Fibroblast of lung (primary cell): ENCODE results near the gene DENND4A. TPM values are rescaled to one million over a fixed set of nuclear protein-coding genes. Genes with fewer than 3 reads are reported as not detected.
"Not testable (repeated sequence)": the region's sequence is repeated elsewhere in the genome, so short reads cannot be mapped to it uniquely, and the experiment has no call there.

Experiments used
- DNase-seq, 2 donors: peaks; one replicate each; pipeline versions ENCODE4 v3.0.0 to v3.0.0-alpha.2; 2010; ENCODE audit warnings: low read depth in 2 of 2
- H2AFZ ChIP-seq: 2 replicates; pipeline ENCODE4 v1.5.1; 2012; ENCODE audit warnings: low read length, control low read depth, inconsistent platforms
- H3K27ac ChIP-seq: 2 replicates; pipeline ENCODE4 v1.5.1; 2011; ENCODE audit warnings: low read length, control low read depth; ENCODE audit not compliant: insufficient read depth
- H3K27me3 ChIP-seq: 2 replicates; pipeline ENCODE4 v1.5.1; 2011; ENCODE audit warnings: mild to moderate bottlenecking, low read length; ENCODE audit not compliant: control insufficient read depth, insufficient read depth
- H3K36me3 ChIP-seq: 2 replicates; pipeline ENCODE4 v1.5.1; 2011; ENCODE audit warnings: low read length; ENCODE audit not compliant: control insufficient read depth, insufficient read depth
- H3K4me1 ChIP-seq: 2 replicates; pipeline ENCODE4 v1.5.1; 2011; ENCODE audit warnings: low read length; ENCODE audit not compliant: control insufficient read depth, insufficient read depth; ENCODE audit errors: extremely low read depth
- H3K4me2 ChIP-seq: 2 replicates; pipeline ENCODE4 v1.5.1; 2011; ENCODE audit warnings: low read length, control low read depth; ENCODE audit not compliant: insufficient read depth; ENCODE audit errors: extremely low read depth
- H3K4me3 ChIP-seq, 4 experiments: fragments of 200-600 bp in 1 of 4; sonication (generic) in 1 of 4; replicated peaks in 1 of 4; 2 replicates each; pipeline ENCODE4 v1.5.1; 2011 to 2016; ENCODE audit warnings: low read length in 4 of 4, low read depth in 3 of 4, mild to moderate bottlenecking in 3 of 4, control low read depth in 2 of 4, inconsistent platforms in 1 of 4, mixed read lengths in 1 of 4; ENCODE audit not compliant: insufficient read depth in 1 of 4; ENCODE audit errors: control extremely low read depth in 1 of 4
- H3K79me2 ChIP-seq: 2 replicates; pipeline ENCODE4 v1.5.1; 2012; ENCODE audit warnings: mild to moderate bottlenecking, low read length, inconsistent platforms; ENCODE audit not compliant: control insufficient read depth, insufficient read depth
- H3K9ac ChIP-seq: 2 replicates; pipeline ENCODE4 v1.5.1; 2011; ENCODE audit warnings: mild to moderate bottlenecking, low read length, control low read depth; ENCODE audit not compliant: insufficient read depth
- H3K9me3 ChIP-seq: 2 replicates; pipeline ENCODE4 v1.5.1; 2012; ENCODE audit warnings: low read depth, low read length; ENCODE audit not compliant: control insufficient read depth, insufficient read depth
- H4K20me1 ChIP-seq: 2 replicates; pipeline ENCODE4 v1.5.1; 2011; ENCODE audit warnings: low read length; ENCODE audit not compliant: control insufficient read depth, insufficient read depth; ENCODE audit errors: extremely low read depth
- CTCF ChIP-seq, 2 donors: IDR thresholded peaks in 1 of 2; conservative IDR thresholded peaks in 1 of 2; 1 replicate in 1 of 2; 2 replicates in 1 of 2; pipeline ENCODE4 v1.5.1; 2011 to 2012; ENCODE audit warnings: low read length in 2 of 2, control low read depth in 1 of 2, inconsistent platforms in 1 of 2, low read depth in 1 of 2, mild to moderate bottlenecking in 1 of 2
- EZH2 ChIP-seq: IDR thresholded peaks from 2 replicates; pipeline ENCODE4 v1.5.1; 2012; ENCODE audit warnings: low read length, control low read depth, mild to moderate bottlenecking; ENCODE audit errors: missing control alignments
- polyA plus RNA-seq, 2 donors: library from polyadenylated mRNA; depleted of rRNA in 1 of 2; stranded (reverse) in 1 of 2; unstranded in 1 of 2; fragments of >200 nt; gene quantifications; 2 replicates each; pipeline ENCODE4 v1.2.1, GENCODE V29; 2011 to 2012; ENCODE audit warnings: missing spikeins in 1 of 2
- total RNA-seq: library from RNA; depleted of rRNA; stranded (reverse); fragments of >200 nt; gene quantifications from 2 replicates; pipeline ENCODE4 v1.2.1, GENCODE V29; 2014

Gene DENND4A
- total and polyA plus RNA-seq, 2 donors (not counting 1 experiment from before 2014, with no cell fraction given), result 16.7 to 30.6 TPM

- no peak overlapping the region for H2AFZ ChIP-seq
- no peak for TF ChIP-seq CTCF (conservative IDR thresholded peaks at IDR 0.05 in 1 of 2, IDR thresholded peaks at IDR 0.05 in 1 of 2; ENCODE audit: low read depth in 1 of 2, low read length in 2 of 2)
- TF ChIP-seq EZH2, result no peak
These were observed 171.3 kb downstream of the DENND4A start for GRCh38 chr15:65620833-65621232.

GRCh38 chr15:65619626-65620290, 172.3 kb downstream of the DENND4A start:
- Histone ChIP-seq H2AFZ (no peak overlapping the region), H3K79me2 (no peaks in the 10 kb centered on the region), H3K4me2 (no peak overlapping the region), H3K36me3 (no peaks in the 10 kb centered on the region), H3K9me3 (no peaks in the 10 kb centered on the region), H3K27me3 (no peaks in the 10 kb centered on the region), H3K9ac (no peak overlapping the region), H4K20me1 (no peaks in the 10 kb centered on the region), H3K4me1 (no peaks in the 10 kb centered on the region), H3K4me3 (no peak overlapping the region), H3K27ac (no peak overlapping the region)
- no peak for DNase-seq
- TF ChIP-seq EZH2, result no peak
- no peak for TF ChIP-seq CTCF (conservative IDR thresholded peaks at IDR 0.05 in 1 of 2, IDR thresholded peaks at IDR 0.05 in 1 of 2; ENCODE audit: low read depth in 1 of 2, low read length in 2 of 2)

More at GRCh38 chr15:65620833-65621232, 171.3 kb downstream of the DENND4A start:
- Histone ChIP-seq H3K9me3 (no peaks in the 10 kb centered on the region), H3K9ac (no peak overlapping the region), H3K4me1 (no peaks in the 10 kb centered on the region), H3K36me3 (no peaks in the 10 kb centered on the region), H4K20me1 (no peaks in the 10 kb centered on the region), H3K27ac (no peak overlapping the region), H3K4me2 (no peak overlapping the region), H3K4me3 (no peak overlapping the region), H3K79me2 (no peaks in the 10 kb centered on the region), H3K27me3 (no peaks in the 10 kb centered on the region)
- DNase-seq, result no peak

- no peak for TF ChIP-seq CTCF (conservative IDR thresholded peaks at IDR 0.05 in 1 of 2, IDR thresholded peaks at IDR 0.05 in 1 of 2; ENCODE audit: low read depth in 1 of 2, low read length in 2 of 2)
- TF ChIP-seq EZH2, result no peak
- H3K27ac ChIP-seq, result no peak overlapping the region
- H3K4me2 ChIP-seq, result no peak overlapping the region
- H3K79me2 ChIP-seq, result no peaks in the 10 kb centered on the region
- no peaks in the 10 kb centered on the region for H3K4me1 ChIP-seq
- no peaks in the 10 kb centered on the region for H3K36me3 ChIP-seq
- H3K27me3 ChIP-seq, result no peaks in the 10 kb centered on the region
- H4K20me1 ChIP-seq, result no peaks in the 10 kb centered on the region
- H3K4me3 ChIP-seq, result no peak overlapping the region
- no peak overlapping the region for H2AFZ ChIP-seq
- no peak for DNase-seq
- H3K9ac ChIP-seq, result no peak overlapping the region
- H3K9me3 ChIP-seq, result no peaks in the 10 kb centered on the region
These were observed 173.5 kb downstream of the DENND4A start for GRCh38 chr15:65618560-65619109.

GRCh38 chr15:65615887-65616286, 176.2 kb downstream of the DENND4A start:
- H3K4me1 ChIP-seq, H3K4me2 ChIP-seq, H2AFZ ChIP-seq, DNase-seq, H3K9me3 ChIP-seq, H3K36me3 ChIP-seq, H3K9ac ChIP-seq, H3K27ac ChIP-seq, H3K4me3 ChIP-seq, H4K20me1 ChIP-seq, H3K79me2 ChIP-seq, H3K27me3 ChIP-seq: not testable (repeated sequence)
